Epithelial cell of esophagus (primary cell): ENCODE results near the gene CDH4.

Source experiments
- DNase-seq: peaks from one replicate; pipeline ENCODE4 v3.0.0; 2010; ENCODE audit warnings: low read depth
- H3K4me3 ChIP-seq: 2 replicates; pipeline ENCODE4 v1.5.1; 2011; ENCODE audit warnings: mild to moderate bottlenecking, low read length, control low read depth
- CTCF ChIP-seq: IDR thresholded peaks from 2 replicates; pipeline ENCODE4 v1.5.1; 2011; ENCODE audit warnings: low read depth, mild to moderate bottlenecking, low read length, control low read depth, inconsistent platforms; ENCODE audit not compliant: insufficient read depth; ENCODE audit errors: missing control alignments

CDH4 gene

GRCh38 chr20:61220131-61220530, 31.9 kb upstream of the CDH4 start:
- no peak for TF ChIP-seq CTCF
- no peak overlapping the region for H3K4me3 ChIP-seq

GRCh38 chr20:61220626-61221325, 31.3 kb upstream of the CDH4 start:
- no peak for DNase-seq
- no peak for TF ChIP-seq CTCF
- H3K4me3 ChIP-seq: no peak overlapping the region

More at GRCh38 chr20:61220131-61220530, 31.9 kb upstream of the CDH4 start:
- DNase-seq: peak; percentile 7

GRCh38 chr20:61222699-61223098, 29.4 kb upstream of the CDH4 start:
- DNase-seq: no peak
- no peak overlapping the region for H3K4me3 ChIP-seq
- no peak for TF ChIP-seq CTCF

GRCh38 chr20:61223121-61223520, 28.9 kb upstream of the CDH4 start:
- TF ChIP-seq CTCF: no peak
- no peak for DNase-seq
- no peak overlapping the region for H3K4me3 ChIP-seq

GRCh38 chr20:61230166-61230565, 21.9 kb upstream of the CDH4 start:
- TF ChIP-seq CTCF: no peak

GRCh38 chr20:61233590-61233989, 18.5 kb upstream of the CDH4 start:
- no peak for TF ChIP-seq CTCF
- no peak overlapping the region for H3K4me3 ChIP-seq
- no peak for DNase-seq

More at GRCh38 chr20:61230166-61230565, 21.9 kb upstream of the CDH4 start:
- no peak for DNase-seq
- no peak overlapping the region for H3K4me3 ChIP-seq
